IMR-90 (cell line): ENCODE results near the gene TMEM130. TPM values are rescaled to one million over a fixed set of nuclear protein-coding genes. Genes with fewer than 3 reads are reported as not detected.

Experiments used
- ATAC-seq: fragments of 200-7000 bp; cut with Tn5 transposase; 2 replicates; pipeline ENCODE4 v1.9.1; 2020; ENCODE audit warnings: low read depth, mild to moderate bottlenecking, moderate library complexity
- BruUV-seq: library from RNA; stranded (reverse); fragments of 400-500 nt; replicated peaks from 2 replicates; lab custom pipeline; 2021; lab: Mats Ljungman, UMichigan
- CTCF ChIA-PET: fragments of 300-600 bp; formaldehyde crosslinking; extraction: SDS; loops from one replicate; lab custom pipeline; 2021; ENCODE audit warnings: antibody characterized with exemption; lab: Yijun Ruan, JAX
- POLR2A ChIA-PET: fragments of 300-600 bp; sonication (Branson Sonifier 250); formaldehyde crosslinking; loops from one replicate; lab custom pipeline; 2022; ENCODE audit warnings: antibody characterized with exemption; ENCODE audit not compliant: unreplicated experiment; lab: Charles Lee
- DNase-seq: peaks from one replicate; pipeline ENCODE4 v3.0.0; 2013
- H2AFZ ChIP-seq: replicated peaks from 2 replicates; pipeline ENCODE3; 2013; ENCODE audit warnings: low read length, mild to moderate bottlenecking; ENCODE audit not compliant: poor library complexity
- H2AK5ac ChIP-seq: 2 replicates; pipeline ENCODE4 v1.6.1; 2013; ENCODE audit warnings: low read depth, low read length, inconsistent platforms
- H2AK9ac ChIP-seq: replicated peaks from 2 replicates; pipeline ENCODE3; 2013; ENCODE audit warnings: mild to moderate bottlenecking, low read depth, low read length, moderate library complexity; ENCODE audit not compliant: poor library complexity
- H2BK120ac ChIP-seq: 2 replicates; pipeline ENCODE4 v1.6.1; 2013; ENCODE audit warnings: low read depth, low read length, inconsistent platforms
- H2BK15ac ChIP-seq: 3 replicates; pipeline ENCODE4 v1.6.1; 2013; ENCODE audit warnings: low read depth, low read length, inconsistent platforms
- H2BK20ac ChIP-seq: 2 replicates; pipeline ENCODE4 v1.6.1; 2013; ENCODE audit warnings: low read depth, mild to moderate bottlenecking, inconsistent platforms, low read length, moderate library complexity
- H2BK5ac ChIP-seq: 2 replicates; pipeline ENCODE4 v1.6.1; 2013; ENCODE audit warnings: mild to moderate bottlenecking, low read depth, low read length, inconsistent platforms; ENCODE audit not compliant: poor library complexity, severe bottlenecking
- H3K14ac ChIP-seq: replicated peaks from 2 replicates; pipeline ENCODE4 v1.6.1; 2013; ENCODE audit warnings: low read depth, low read length, inconsistent platforms
- H3K18ac ChIP-seq: 2 replicates; pipeline ENCODE4 v1.6.1; 2013; ENCODE audit warnings: low read depth, low read length, control low read depth
- H3K23ac ChIP-seq: 2 replicates; pipeline ENCODE4 v1.6.1; 2013; ENCODE audit warnings: low read depth, low read length, inconsistent platforms
- H3K27ac ChIP-seq: 2 replicates; pipeline ENCODE4 v1.5.1; 2013; ENCODE audit warnings: mild to moderate bottlenecking, control low read depth, low read length; ENCODE audit not compliant: insufficient read depth
- H3K27me3 ChIP-seq: 2 replicates; pipeline ENCODE4 v1.6.1; 2013; ENCODE audit warnings: low read length; ENCODE audit not compliant: control insufficient read depth, insufficient read depth
- H3K36me3 ChIP-seq: 2 replicates; pipeline ENCODE4 v1.6.1; 2013; ENCODE audit warnings: low read length, mixed read lengths; ENCODE audit not compliant: control insufficient read depth, insufficient read depth
- H3K4ac ChIP-seq: 2 replicates; pipeline ENCODE4 v1.6.1; 2013; ENCODE audit warnings: low read depth, low read length, inconsistent platforms
- H3K4me1 ChIP-seq: 2 replicates; pipeline ENCODE4 v1.6.1; 2013; ENCODE audit warnings: low read length, mixed read lengths; ENCODE audit not compliant: control insufficient read depth, insufficient read depth
- H3K4me2 ChIP-seq: 2 replicates; pipeline ENCODE4 v1.6.1; 2013; ENCODE audit warnings: low read depth, mild to moderate bottlenecking, control low read depth, low read length, moderate library complexity
- H3K4me3 ChIP-seq: 2 replicates; pipeline ENCODE4 v1.5.1; 2013; ENCODE audit warnings: low read depth, mild to moderate bottlenecking, control low read depth, low read length, moderate library complexity; ENCODE audit not compliant: insufficient read depth
- H3K56ac ChIP-seq: 2 replicates; pipeline ENCODE4 v1.6.1; 2013; ENCODE audit warnings: low read length, inconsistent platforms; ENCODE audit not compliant: insufficient read depth; ENCODE audit errors: extremely low read depth
- H3K79me1 ChIP-seq, 2 experiments: 2 replicates each; pipeline ENCODE4 v1.6.1; 2013; ENCODE audit warnings: low read length in 2 of 2, inconsistent platforms in 1 of 2, low read depth in 1 of 2
- H3K9ac ChIP-seq: 2 replicates; pipeline ENCODE4 v1.6.1; 2013; ENCODE audit warnings: low read depth, low read length, control low read depth
- H3K9me1 ChIP-seq: 2 replicates; pipeline ENCODE4 v1.6.1; 2013; ENCODE audit warnings: low read length, inconsistent platforms; ENCODE audit not compliant: insufficient read depth
- H3K9me3 ChIP-seq: 2 replicates; pipeline ENCODE4 v1.6.1; 2013; ENCODE audit warnings: low read length; ENCODE audit not compliant: control insufficient read depth, insufficient read depth
- H4K20me1 ChIP-seq: 2 replicates; pipeline ENCODE4 v1.6.1; 2013; ENCODE audit warnings: low read length, inconsistent platforms; ENCODE audit not compliant: insufficient read depth
- H4K5ac ChIP-seq: 2 replicates; pipeline ENCODE4 v1.6.1; 2013; ENCODE audit warnings: mild to moderate bottlenecking, low read depth, low read length, control low read depth
- H4K8ac ChIP-seq, 2 experiments: 2 replicates each; pipeline ENCODE4 v1.6.1; 2013; ENCODE audit warnings: low read depth in 2 of 2, low read length in 2 of 2, control low read depth in 1 of 2, inconsistent platforms in 1 of 2
- H4K91ac ChIP-seq: 2 replicates; pipeline ENCODE4 v1.6.1; 2013; ENCODE audit warnings: low read depth, low read length, inconsistent platforms; ENCODE audit not compliant: insufficient read depth
- BHLHE40 ChIP-seq: fragments of 150-350 bp; IDR thresholded peaks from 2 replicates; pipeline ENCODE4 v1.6.1; 2016; ENCODE audit warnings: mild to moderate bottlenecking, low read depth, low read length
- CHD1 ChIP-seq: IDR thresholded peaks from 2 replicates; pipeline ENCODE4 v1.6.1; 2012; ENCODE audit warnings: low read depth, low read length, improper control_type of control experiment
- MAFK ChIP-seq: IDR thresholded peaks from 2 replicates; pipeline ENCODE4 v1.6.1; 2012; ENCODE audit warnings: low read depth, low read length, improper control_type of control experiment
- MAZ ChIP-seq: IDR thresholded peaks from 2 replicates; pipeline ENCODE4 v1.6.1; 2012; ENCODE audit warnings: low read depth, mild to moderate bottlenecking, low read length, improper control_type of control experiment, moderate library complexity, borderline replicate concordance
- NFE2L2 ChIP-seq: fragments of 150-350 bp; IDR thresholded peaks from 2 replicates; pipeline ENCODE4 v1.6.1; 2016; ENCODE audit warnings: low read depth, mild to moderate bottlenecking, low read length
- POLR2A ChIP-seq: IDR thresholded peaks from 2 replicates; pipeline ENCODE4 v1.6.1; 2012; ENCODE audit warnings: mild to moderate bottlenecking, low read depth, low read length
- RAD21 ChIP-seq: IDR thresholded peaks from 2 replicates; pipeline ENCODE4 v1.6.1; 2012; ENCODE audit warnings: low read length, improper control_type of control experiment
- RCOR1 ChIP-seq: IDR thresholded peaks from 2 replicates; pipeline ENCODE4 v1.6.1; 2012; ENCODE audit warnings: mild to moderate bottlenecking, low read length, improper control_type of control experiment; ENCODE audit not compliant: insufficient replicate concordance
- SMC3 ChIP-seq: fragments of 150-350 bp; IDR thresholded peaks from 2 replicates; pipeline ENCODE4 v1.6.1; 2016; ENCODE audit warnings: low read depth, mild to moderate bottlenecking, antibody characterized with exemption, low read length, moderate library complexity
- WGBS, 2 experiments: methylation state at CpG; one replicate each; pipeline versions ENCODE4 v1.1.5 to v1.1.7; 2013; ENCODE audit warnings: missing lambda C conversion rate in 2 of 2; ENCODE audit not compliant: insufficient read length in 1 of 2; ENCODE audit errors: extremely low coverage in 2 of 2; 5-methylcytosine and 5-hydroxymethylcytosine counted together
- dilution Hi-C: fragments of 300-500 bp; cut with HindIII; formaldehyde crosslinking; loops from one replicate; pipeline ENCODE4 v1.14.3; 2018; ENCODE audit warnings: low sequenced_read_pairs; ENCODE audit not compliant: unreplicated experiment
- in situ Hi-C: fragments of 300-500 bp; cut with MboI; formaldehyde crosslinking; loops from 3 replicates; pipeline ENCODE4 v1.14.3; 2019; ENCODE audit warnings: low sequenced_read_pairs, inconsistent platforms, mixed read lengths
- intact Hi-C: fragments of 100-400 bp; cut with micrococcal nuclease; formaldehyde crosslinking; loops from 2 replicates; pipeline ENCODE4 v1.10.0; 2022
- polyA plus RNA-seq, 3 experiments: library from polyadenylated mRNA; depleted of rRNA; stranded (reverse); fragments of >200 nt; gene quantifications; 2 replicates each; pipeline ENCODE4 v1.2.3, GENCODE V29; 2012; ENCODE audit warnings: low replicate concordance in 1 of 3
- total RNA-seq: library from RNA; depleted of rRNA; stranded (reverse); fragments of >200 nt; gene quantifications from 2 replicates; pipeline ENCODE4 v1.2.3, GENCODE V29; 2012
- TF ChIP-seq, protein P1 (sequence below): fragments of 150-350 bp; IDR thresholded peaks from 2 replicates; pipeline ENCODE4 v1.6.1; 2016; ENCODE audit warnings: low read depth, mild to moderate bottlenecking, low read length, moderate library complexity, borderline replicate concordance
- TF ChIP-seq, protein P2 (sequence below): fragments of 150-350 bp; IDR thresholded peaks from 2 replicates; pipeline ENCODE4 v1.6.1; 2017; ENCODE audit warnings: mild to moderate bottlenecking, antibody characterized with exemption, low read length, low read depth
- TF ChIP-seq, protein P3 (sequence below): conservative IDR thresholded peaks from 2 replicates; pipeline ENCODE4 v1.5.1; 2012; ENCODE audit warnings: mild to moderate bottlenecking, low read depth, low read length, improper control_type of control experiment

TMEM130 gene
- total and polyA plus RNA-seq, 2 of the 4 experiments (the other 2 are of a cell fraction) = 1.1 to 14.8 TPM

DNA sequence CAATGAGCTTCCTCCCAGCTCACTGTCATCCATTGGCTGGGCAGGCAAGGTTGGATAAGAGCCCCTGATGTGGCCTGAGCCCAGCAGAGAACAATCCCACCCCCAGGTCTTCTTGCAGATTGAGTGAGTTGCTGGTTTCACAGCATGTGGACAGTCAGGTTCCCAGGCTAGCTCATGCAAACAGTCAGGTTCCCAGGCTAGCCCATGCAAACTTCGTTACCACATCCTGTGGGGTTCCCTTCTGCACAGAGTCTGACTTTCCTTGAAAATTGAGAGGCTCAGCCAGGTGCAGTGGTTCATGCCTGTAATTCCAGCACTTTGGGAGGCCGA is 67.1 kb downstream of the TMEM130 start:
- intact Hi-C loops (no loop called here), dilution Hi-C loops (no loop called here), in situ Hi-C loops (no loop called here)
- Histone ChIP-seq H3K27me3 (no peaks in the 10 kb centered on the region), H3K4me3 (no peak overlapping the region), H3K79me1 (no peaks in the 10 kb centered on the region), H2AK5ac (no peak overlapping the region), H3K23ac (no peak overlapping the region), H3K9me3 (peaks cover 11% of the 10 kb centered on the region), H3K27ac (no peak overlapping the region), H3K9ac (no peak overlapping the region), H4K91ac (no peak overlapping the region), H4K20me1 (no peaks in the 10 kb centered on the region), H2BK5ac (no peak overlapping the region), H3K14ac (no peak overlapping the region), H2BK15ac (no peak overlapping the region), H2AK9ac (no peak overlapping the region), H3K18ac (no peak overlapping the region), H3K9me1 (no peaks in the 10 kb centered on the region), H2BK20ac (no peak overlapping the region), H3K56ac (no peak overlapping the region), H2BK120ac (no peak overlapping the region), H3K4me2 (no peak overlapping the region), H4K8ac (no peak overlapping the region), H4K5ac (no peak overlapping the region), H3K4me1 (no peaks in the 10 kb centered on the region), H2AFZ (no peak overlapping the region), H3K4ac (no peak overlapping the region), H3K36me3 (no peaks in the 10 kb centered on the region)
- ATAC-seq (no peak), DNase-seq (no peak)
- POLR2A ChIA-PET = no interaction called here
- CTCF ChIA-PET = no interaction called here
- WGBS, 2 experiments = no CpG with 5 or more reads among the region's 2 CpGs
- TF ChIP-seq, protein P1, sequence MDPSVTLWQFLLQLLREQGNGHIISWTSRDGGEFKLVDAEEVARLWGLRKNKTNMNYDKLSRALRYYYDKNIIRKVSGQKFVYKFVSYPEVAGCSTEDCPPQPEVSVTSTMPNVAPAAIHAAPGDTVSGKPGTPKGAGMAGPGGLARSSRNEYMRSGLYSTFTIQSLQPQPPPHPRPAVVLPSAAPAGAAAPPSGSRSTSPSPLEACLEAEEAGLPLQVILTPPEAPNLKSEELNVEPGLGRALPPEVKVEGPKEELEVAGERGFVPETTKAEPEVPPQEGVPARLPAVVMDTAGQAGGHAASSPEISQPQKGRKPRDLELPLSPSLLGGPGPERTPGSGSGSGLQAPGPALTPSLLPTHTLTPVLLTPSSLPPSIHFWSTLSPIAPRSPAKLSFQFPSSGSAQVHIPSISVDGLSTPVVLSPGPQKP = no peak
- TF ChIP-seq RCOR1 (no peak), BHLHE40 (no peak), RAD21 (no peak), MAFK (no peak), NFE2L2 (no peak), MAZ (no peak), SMC3 (no peak), CHD1 (no peak), POLR2A (no peak)
- TF ChIP-seq, protein P2, sequence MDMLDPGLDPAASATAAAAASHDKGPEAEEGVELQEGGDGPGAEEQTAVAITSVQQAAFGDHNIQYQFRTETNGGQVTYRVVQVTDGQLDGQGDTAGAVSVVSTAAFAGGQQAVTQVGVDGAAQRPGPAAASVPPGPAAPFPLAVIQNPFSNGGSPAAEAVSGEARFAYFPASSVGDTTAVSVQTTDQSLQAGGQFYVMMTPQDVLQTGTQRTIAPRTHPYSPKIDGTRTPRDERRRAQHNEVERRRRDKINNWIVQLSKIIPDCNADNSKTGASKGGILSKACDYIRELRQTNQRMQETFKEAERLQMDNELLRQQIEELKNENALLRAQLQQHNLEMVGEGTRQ = no peak
- TF ChIP-seq, protein P3, sequence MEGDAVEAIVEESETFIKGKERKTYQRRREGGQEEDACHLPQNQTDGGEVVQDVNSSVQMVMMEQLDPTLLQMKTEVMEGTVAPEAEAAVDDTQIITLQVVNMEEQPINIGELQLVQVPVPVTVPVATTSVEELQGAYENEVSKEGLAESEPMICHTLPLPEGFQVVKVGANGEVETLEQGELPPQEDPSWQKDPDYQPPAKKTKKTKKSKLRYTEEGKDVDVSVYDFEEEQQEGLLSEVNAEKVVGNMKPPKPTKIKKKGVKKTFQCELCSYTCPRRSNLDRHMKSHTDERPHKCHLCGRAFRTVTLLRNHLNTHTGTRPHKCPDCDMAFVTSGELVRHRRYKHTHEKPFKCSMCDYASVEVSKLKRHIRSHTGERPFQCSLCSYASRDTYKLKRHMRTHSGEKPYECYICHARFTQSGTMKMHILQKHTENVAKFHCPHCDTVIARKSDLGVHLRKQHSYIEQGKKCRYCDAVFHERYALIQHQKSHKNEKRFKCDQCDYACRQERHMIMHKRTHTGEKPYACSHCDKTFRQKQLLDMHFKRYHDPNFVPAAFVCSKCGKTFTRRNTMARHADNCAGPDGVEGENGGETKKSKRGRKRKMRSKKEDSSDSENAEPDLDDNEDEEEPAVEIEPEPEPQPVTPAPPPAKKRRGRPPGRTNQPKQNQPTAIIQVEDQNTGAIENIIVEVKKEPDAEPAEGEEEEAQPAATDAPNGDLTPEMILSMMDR = no peak
- no TSS peak for BruUV-seq
